Endothelial cell of umbilical vein (primary cell): ENCODE measurements around the gene ESRRA. TPM values are rescaled to one million over a fixed set of nuclear protein-coding genes. Genes with fewer than 3 reads are reported as not detected.

Experiments used
- BruUV-seq: library from RNA; stranded (reverse); fragments of 400-500 nt; replicated peaks from 2 replicates; lab custom pipeline; 2021; lab: Mats Ljungman, UMichigan
- CTCF ChIA-PET: fragments of 300-600, 350-600 bp; sonication (Branson Sonifier 250); formaldehyde crosslinking; loops from one replicate; lab custom pipeline; 2021; ENCODE audit warnings: antibody characterized with exemption, inconsistent platforms; lab: Charles Lee
- POLR2A ChIA-PET: fragments of 300-600, 350-600 bp; sonication (Branson Sonifier 250); formaldehyde crosslinking; loops from one replicate; lab custom pipeline; 2021; ENCODE audit warnings: antibody characterized with exemption, inconsistent platforms; lab: Charles Lee
- DNase-seq: peaks from one replicate; pipeline ENCODE4 v3.0.0-alpha.2; 2011; ENCODE audit warnings: low read depth, low spot score
- FAIRE-seq: peaks from 2 replicates; lab custom pipeline; 2011; peaks lifted over from hg19 to GRCh38; lab: Jason Lieb, UNC
- H2AFZ ChIP-seq: 2 replicates; pipeline ENCODE4 v1.6.0; 2012; ENCODE audit warnings: low read depth, low read length, control low read depth, inconsistent platforms
- H3K27ac ChIP-seq: 2 replicates; pipeline ENCODE4 v1.5.1; 2011; ENCODE audit warnings: low read depth, mild to moderate bottlenecking, control low read depth, low read length, moderate library complexity; ENCODE audit not compliant: insufficient read depth
- H3K27me3 ChIP-seq, 2 experiments: 2 replicates each; pipeline versions ENCODE4 v1.6.0 to v1.6.1; 2011; ENCODE audit warnings: low read length in 2 of 2, mixed read lengths in 1 of 2; ENCODE audit not compliant: control insufficient read depth in 2 of 2, insufficient read depth in 2 of 2
- H3K36me3 ChIP-seq, 2 experiments: 2 replicates in 1 of 2; 3 replicates in 1 of 2; pipeline ENCODE4 v1.5.1; 2011; ENCODE audit warnings: low read length in 2 of 2, mild to moderate bottlenecking in 1 of 2, moderate library complexity in 1 of 2; ENCODE audit not compliant: control insufficient read depth in 2 of 2, insufficient read depth in 2 of 2; ENCODE audit errors: extremely low read depth in 1 of 2
- H3K4me1 ChIP-seq: 3 replicates; pipeline ENCODE4 v1.5.1; 2011; ENCODE audit warnings: mild to moderate bottlenecking, low read length; ENCODE audit not compliant: control insufficient read depth, insufficient read depth; ENCODE audit errors: extremely low read depth
- H3K4me2 ChIP-seq: 2 replicates; pipeline ENCODE4 v1.6.1; 2011; ENCODE audit warnings: low read length, control low read depth, mixed read lengths; ENCODE audit not compliant: insufficient read depth
- H3K4me3 ChIP-seq, 3 experiments: fragments of 200-600 bp in 1 of 3; sonication (generic), shearing (Covaris generic) in 1 of 3; replicated peaks in 1 of 3; 2 replicates each; pipeline ENCODE4 v1.5.1; 2011 to 2016; ENCODE audit warnings: control low read depth in 3 of 3, low read length in 3 of 3, mild to moderate bottlenecking in 2 of 3, inconsistent platforms in 1 of 3, low read depth in 1 of 3, moderate library complexity in 1 of 3; ENCODE audit not compliant: insufficient read depth in 1 of 3
- H3K79me2 ChIP-seq: 2 replicates; pipeline ENCODE4 v1.6.0; 2012; ENCODE audit warnings: low read length, inconsistent platforms; ENCODE audit not compliant: control insufficient read depth, insufficient read depth
- H3K9ac ChIP-seq: replicated peaks from 2 replicates; pipeline ENCODE3; 2011; ENCODE audit warnings: low read length, control low read depth; ENCODE audit not compliant: insufficient read depth; ENCODE audit errors: extremely low read depth
- H3K9me1 ChIP-seq: replicated peaks from 3 replicates; pipeline ENCODE4 v1.6.0; 2011; ENCODE audit warnings: mild to moderate bottlenecking, low read length; ENCODE audit not compliant: control insufficient read depth, insufficient read depth; ENCODE audit errors: extremely low read depth
- H3K9me3 ChIP-seq: replicated peaks from 2 replicates; pipeline ENCODE4 v1.5.1; 2012; ENCODE audit warnings: low read length, inconsistent platforms; ENCODE audit not compliant: control insufficient read depth, insufficient read depth
- H4K20me1 ChIP-seq: replicated peaks from 2 replicates; pipeline ENCODE3; 2011; ENCODE audit warnings: mild to moderate bottlenecking, low read length; ENCODE audit not compliant: control insufficient read depth, insufficient read depth; ENCODE audit errors: extremely low read depth
- EZH2 ChIP-seq: IDR thresholded peaks from 2 replicates; pipeline ENCODE4 v1.6.1; 2012; ENCODE audit warnings: borderline replicate concordance, low read depth, mild to moderate bottlenecking, moderate library complexity, low read length, inconsistent platforms; ENCODE audit not compliant: severe bottlenecking
- MYC ChIP-seq: IDR thresholded peaks from one replicate; pipeline ENCODE4 v1.6.1; 2011; ENCODE audit warnings: mild to moderate bottlenecking, low read depth, low read length
- dilution Hi-C: fragments of 300-500 bp; cut with MboI; formaldehyde crosslinking; loops from one replicate; pipeline ENCODE4 v1.15.0; 2019; ENCODE audit warnings: low sequenced_read_pairs; ENCODE audit not compliant: extremely low pct_ligation_motif_present
- intact Hi-C: fragments of 100-400 bp; cut with micrococcal nuclease; formaldehyde crosslinking; loops from one replicate; pipeline ENCODE4 v1.10.0; 2022
- polyA plus RNA-seq, 4 experiments: library from polyadenylated mRNA; depleted of rRNA in 3 of 4; stranded (reverse) in 3 of 4; unstranded in 1 of 4; fragments of >200 nt; gene quantifications; 2 replicates each; pipeline versions ENCODE4 v1.2.1 to v1.2.3, GENCODE V29; 2011 to 2012; ENCODE audit warnings: missing spikeins in 1 of 4
- total RNA-seq: library from RNA; stranded (reverse); gene quantifications from 2 replicates; pipeline ENCODE4 v1.2.3, GENCODE V29; 2021
- TF ChIP-seq, protein P1 (sequence below), 2 donors: IDR thresholded peaks; 1 replicate in 1 of 2; 2 replicates in 1 of 2; pipeline ENCODE4 v1.5.1; 2011; ENCODE audit warnings: low read length in 2 of 2, mild to moderate bottlenecking in 2 of 2, moderate library complexity in 2 of 2, control low read depth in 1 of 2, inconsistent platforms in 1 of 2, low read depth in 1 of 2; ENCODE audit not compliant: insufficient read depth in 1 of 2; ENCODE audit errors: extremely low read depth in 1 of 2

Gene ESRRA
- total and polyA plus RNA-seq, 2 donors (not counting 3 experiments of a cell fraction or from before 2014, with no cell fraction given), result 17.2 to 37.4 TPM

DNA sequence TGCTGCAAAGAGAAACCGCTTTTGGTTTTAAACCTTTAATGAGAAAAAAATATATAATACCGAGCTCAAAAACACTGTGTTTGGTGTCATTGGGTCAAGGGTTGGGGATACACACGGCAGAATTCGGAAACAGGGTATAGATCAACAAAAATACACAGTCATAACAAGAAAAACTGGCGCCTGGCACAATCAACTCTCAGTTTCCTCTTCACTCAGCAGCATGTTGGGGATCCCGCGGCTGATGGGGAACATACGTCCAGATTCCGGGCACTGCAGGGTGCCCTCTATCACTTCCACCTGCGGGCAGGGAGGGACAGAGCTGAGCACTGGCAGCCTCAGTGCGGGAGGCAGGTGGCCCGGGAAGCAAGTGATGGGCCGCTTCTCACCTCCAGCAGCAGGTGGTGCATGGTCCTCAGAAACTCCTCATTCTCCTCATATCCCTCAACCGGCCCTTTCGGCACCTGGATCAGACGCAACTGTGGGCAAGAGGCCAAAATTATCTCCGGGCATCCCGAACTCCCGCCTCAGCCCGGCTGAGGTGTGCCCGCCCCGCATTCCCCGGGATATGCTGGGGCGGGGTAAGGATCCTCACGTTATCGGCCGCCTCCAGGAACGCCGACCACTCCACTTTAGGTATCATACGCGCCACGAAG lies 11.5 kb downstream of the ESRRA start:
- peaks cover 4% of the 10 kb centered on the region for H3K79me2 ChIP-seq
- peak overlapping the region; percentile 48 to 76 (median 75) for H3K4me3 ChIP-seq
- DNase-seq (no peak), FAIRE-seq (no peak)
- peak overlapping the region; percentile 77 for H3K9ac ChIP-seq
- peak overlapping the region; percentile 87 for H3K27ac ChIP-seq
- peaks cover 10% of the 10 kb centered on the region for H3K4me1 ChIP-seq
- POLR2A ChIA-PET, result interaction anchor here (1.2 to 2.1 kb wide), 3 partner anchors 12 to 26 kb away, joined by 4 to 6 read pairs (median 5); no protein-coding TSS in a partner anchor
- H3K36me3 ChIP-seq, result peaks cover 2 to 13% of the 10 kb centered on the region in 2 experiments
- intact Hi-C loops, result loop anchor here (1.0 kb wide), 2 partner anchors 11 to 39 kb away; partner anchors contain the start of gene ESRRA
- H3K9me3 ChIP-seq, result no peaks in the 10 kb centered on the region
- BruUV-seq, result TSS peak; percentile 98
- dilution Hi-C loops, result no loop called here
- peak overlapping the region; percentile 87 for H3K4me2 ChIP-seq
- TF ChIP-seq, protein P1, sequence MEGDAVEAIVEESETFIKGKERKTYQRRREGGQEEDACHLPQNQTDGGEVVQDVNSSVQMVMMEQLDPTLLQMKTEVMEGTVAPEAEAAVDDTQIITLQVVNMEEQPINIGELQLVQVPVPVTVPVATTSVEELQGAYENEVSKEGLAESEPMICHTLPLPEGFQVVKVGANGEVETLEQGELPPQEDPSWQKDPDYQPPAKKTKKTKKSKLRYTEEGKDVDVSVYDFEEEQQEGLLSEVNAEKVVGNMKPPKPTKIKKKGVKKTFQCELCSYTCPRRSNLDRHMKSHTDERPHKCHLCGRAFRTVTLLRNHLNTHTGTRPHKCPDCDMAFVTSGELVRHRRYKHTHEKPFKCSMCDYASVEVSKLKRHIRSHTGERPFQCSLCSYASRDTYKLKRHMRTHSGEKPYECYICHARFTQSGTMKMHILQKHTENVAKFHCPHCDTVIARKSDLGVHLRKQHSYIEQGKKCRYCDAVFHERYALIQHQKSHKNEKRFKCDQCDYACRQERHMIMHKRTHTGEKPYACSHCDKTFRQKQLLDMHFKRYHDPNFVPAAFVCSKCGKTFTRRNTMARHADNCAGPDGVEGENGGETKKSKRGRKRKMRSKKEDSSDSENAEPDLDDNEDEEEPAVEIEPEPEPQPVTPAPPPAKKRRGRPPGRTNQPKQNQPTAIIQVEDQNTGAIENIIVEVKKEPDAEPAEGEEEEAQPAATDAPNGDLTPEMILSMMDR (IDR thresholded peaks at IDR 0.05; ENCODE audit: extremely low read depth in 1 of 2, insufficient read depth in 1 of 2, low read depth in 1 of 2, low read length in 2 of 2), result peak in 1 of 2 donors; percentile 20
- TF ChIP-seq MYC, result no peak
- no peak for TF ChIP-seq EZH2
- H3K27me3 ChIP-seq, result no peaks in the 10 kb centered on the region
- H4K20me1 ChIP-seq, result no peaks in the 10 kb centered on the region
- H3K9me1 ChIP-seq, result no peaks in the 10 kb centered on the region
- H2AFZ ChIP-seq, result peak overlapping the region; percentile 16
- CTCF ChIA-PET, result interaction anchor here (0.9 to 3.6 kb wide), 12 partner anchors 10 to 132 kb away, joined by 4 to 72 read pairs (median 10); partner anchors contain the start of genes BAD, CATSPERZ, CCDC88B and ESRRA
